GM19467 (cell line): ENCODE data around the gene CARD8.

Source experiments
- ATAC-seq: cut with Tn5 transposase; IDR thresholded peaks from one replicate; pipeline ENCODE4 v1.9.1; 2021; ENCODE audit warnings: mild to moderate bottlenecking, moderate library complexity; ENCODE audit not compliant: unreplicated experiment

The CARD8 gene

DNA sequence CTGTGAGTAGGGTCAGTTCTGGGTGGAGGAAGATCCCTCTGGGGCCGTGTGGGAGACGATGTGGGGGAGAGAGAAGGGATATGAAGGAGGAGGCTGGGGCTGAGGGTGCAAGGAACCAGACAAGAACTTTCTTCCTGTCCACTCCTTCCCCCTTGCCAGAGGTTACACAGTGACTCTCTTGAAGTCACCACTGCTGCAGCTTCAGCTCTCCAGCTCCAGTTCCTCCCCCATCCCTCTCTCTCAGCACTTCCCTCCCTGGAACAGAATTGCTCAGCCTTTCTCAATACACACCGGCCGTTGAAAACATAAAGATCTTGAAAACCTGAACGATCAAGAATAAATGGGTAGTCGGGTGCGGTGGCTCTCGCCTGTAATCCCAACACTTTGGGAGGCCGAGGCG, 80.1 kb downstream of the CARD8 start:
- no peak for ATAC-seq

DNA sequence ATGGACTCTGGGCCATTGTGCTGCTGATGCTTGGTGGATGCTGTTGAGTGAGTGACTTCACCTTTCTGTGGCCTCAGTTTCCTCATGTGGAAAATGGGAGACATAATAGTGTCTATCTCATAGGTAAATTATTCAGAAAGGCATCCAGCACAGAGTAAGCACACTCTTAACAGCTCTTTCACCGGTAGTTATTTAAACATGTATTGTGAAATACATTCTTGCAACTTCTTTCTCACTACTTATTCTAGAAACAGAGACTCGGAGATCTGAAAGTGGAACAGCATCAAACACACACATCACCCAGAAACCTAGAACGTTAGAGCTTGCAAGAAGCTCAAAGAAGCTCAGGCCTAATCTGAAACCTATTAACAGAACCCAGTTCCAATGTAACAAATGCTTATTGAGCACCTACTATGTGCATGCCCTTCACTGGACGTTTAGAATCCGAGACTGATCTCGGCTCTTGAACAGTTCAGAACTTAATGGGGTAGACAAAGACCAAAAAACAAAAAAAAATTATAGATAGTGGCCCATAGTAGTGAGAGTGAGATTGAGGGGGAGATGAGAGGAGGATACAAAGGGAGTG, 81.2 kb downstream of the CARD8 start:
- no peak for ATAC-seq

DNA sequence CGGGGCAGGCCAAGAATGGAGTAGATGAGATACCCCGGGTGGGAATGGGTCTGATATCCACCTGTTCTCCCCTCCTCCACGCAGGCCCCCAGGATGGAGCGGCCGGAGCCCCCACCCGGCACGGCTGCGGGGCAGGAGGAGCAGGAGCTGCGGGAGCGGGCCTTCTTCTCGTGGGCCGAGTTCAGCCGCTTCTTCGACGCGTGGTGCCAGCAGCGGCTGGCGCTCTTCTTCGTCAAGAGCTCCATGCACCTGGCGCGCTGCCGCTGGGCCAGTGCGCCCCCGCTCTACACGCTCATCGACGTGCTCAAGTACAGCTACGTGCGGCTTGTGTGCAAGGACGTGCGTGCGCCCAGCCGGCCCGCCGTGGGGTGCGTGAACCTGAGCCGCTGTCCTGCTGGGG, 84.0 kb downstream of the CARD8 start:
- ATAC-seq = no peak

DNA sequence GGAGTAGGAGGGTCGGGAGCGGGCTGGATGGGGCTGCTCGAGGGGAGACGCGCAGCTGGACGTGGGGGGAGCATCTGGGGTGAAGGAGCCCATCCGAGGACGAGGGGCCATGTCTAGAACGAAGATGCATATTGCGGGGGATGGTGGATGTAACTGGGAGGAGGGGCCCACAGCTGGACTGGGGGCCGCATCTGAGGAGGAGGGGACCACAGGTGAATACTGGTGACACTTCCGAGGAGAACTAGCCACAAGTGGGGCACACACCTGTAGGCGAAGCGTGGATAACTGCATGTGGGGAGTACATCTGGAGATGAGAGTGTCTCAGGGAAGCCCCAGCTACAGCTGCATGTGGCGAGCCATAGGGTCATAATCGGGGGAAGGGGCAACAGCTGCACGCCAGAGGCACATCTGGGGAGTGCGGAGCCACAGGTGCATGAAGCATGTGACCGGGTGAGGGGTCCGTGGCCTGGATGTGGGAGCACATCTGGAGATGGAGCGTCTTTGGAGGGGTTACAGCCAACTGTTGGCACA, 84.8 kb downstream of the CARD8 start:
- no peak for ATAC-seq

DNA sequence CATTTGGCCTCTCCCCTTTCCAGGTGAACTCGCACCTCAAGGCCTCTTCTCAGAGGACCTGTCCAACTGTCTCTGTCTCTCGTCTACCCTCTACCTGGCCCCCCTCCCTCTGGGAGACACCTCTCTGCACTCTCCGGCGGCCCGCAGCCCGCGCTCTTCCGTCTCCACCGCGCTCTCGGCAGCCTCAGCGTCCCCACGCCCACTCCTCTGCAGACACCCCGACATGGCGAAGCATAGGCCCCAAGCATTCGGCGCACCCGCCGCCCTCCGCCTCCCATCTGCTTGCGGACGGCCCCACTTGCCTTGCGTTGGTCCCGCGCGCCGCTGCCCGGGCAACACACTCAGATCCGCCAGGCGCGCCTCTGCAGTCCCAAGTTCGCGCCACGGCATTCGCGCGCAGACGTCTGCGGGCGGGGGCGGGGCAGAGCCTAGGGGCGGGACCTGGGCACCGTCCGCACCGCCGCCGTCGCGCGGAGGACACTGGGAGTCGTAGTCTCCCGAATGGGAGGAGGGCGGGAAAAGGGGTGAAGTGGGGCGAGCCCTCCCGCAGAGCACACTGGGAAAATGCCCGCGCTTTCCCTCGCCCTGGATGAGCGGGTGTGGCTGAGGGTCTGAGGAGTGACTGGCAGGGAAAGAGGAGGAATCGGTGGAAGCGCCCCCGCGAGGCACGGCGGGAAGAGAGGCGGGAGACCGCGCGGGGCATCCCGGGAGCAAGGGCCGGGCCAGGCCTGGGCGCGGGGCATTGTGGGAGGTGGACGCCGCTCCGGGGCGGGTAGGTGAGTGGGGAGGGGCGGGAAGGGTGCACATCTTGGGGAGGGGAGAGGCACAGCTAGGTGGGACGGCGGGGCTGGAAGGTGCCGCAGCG, 85.5 kb downstream of the CARD8 start, which contains the start of the genes LIG1 and ZSWIM9:
LIG1 (minus strand) TSS at position 406 of the 865 bp plus-strand sequence. CDS start 4,778 bp downstream, outside the sequence.
ZSWIM9 (plus strand) TSS at position 742 of the 865 bp plus-strand sequence. CDS start 1,123 bp downstream, outside the sequence.
- ATAC-seq = peak; percentile 86

DNA sequence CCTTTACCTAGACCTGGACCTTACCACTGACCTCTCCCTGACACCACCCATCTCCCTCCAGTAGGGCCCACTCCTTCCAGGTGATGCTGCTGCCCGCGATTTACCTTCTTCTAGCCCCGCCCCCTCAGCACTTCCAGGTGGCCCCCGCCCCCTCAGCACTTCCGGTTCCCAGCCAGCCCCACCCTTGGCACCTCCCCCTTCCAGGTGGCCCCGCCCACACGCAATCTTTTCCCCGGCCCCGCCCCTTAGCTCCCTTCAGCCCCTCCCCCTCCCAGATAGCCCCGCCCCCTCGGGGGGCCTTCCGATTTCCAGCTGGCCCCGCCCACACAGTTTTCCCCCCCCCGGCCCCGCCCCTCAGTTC, 86.2 kb downstream of the CARD8 start:
- ATAC-seq = no peak

DNA sequence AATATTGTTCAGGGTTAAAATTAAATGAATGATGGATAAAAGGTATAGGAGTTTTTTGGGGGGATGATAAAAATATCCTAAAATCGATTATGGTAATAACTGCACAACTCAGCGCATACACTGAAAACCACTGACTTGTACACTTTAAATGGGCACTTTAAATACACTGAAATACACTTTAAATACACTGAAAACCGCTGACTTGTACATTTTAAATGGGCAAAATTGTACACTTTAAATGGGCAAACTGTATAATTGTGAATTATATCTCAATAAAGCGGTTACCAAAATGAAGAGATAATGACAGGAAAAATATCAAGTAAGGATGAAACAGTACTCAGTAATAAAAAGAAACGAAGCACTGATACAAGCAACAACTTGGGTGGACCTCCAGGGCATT, 87.0 kb downstream of the CARD8 start:
- ATAC-seq = no peak

DNA sequence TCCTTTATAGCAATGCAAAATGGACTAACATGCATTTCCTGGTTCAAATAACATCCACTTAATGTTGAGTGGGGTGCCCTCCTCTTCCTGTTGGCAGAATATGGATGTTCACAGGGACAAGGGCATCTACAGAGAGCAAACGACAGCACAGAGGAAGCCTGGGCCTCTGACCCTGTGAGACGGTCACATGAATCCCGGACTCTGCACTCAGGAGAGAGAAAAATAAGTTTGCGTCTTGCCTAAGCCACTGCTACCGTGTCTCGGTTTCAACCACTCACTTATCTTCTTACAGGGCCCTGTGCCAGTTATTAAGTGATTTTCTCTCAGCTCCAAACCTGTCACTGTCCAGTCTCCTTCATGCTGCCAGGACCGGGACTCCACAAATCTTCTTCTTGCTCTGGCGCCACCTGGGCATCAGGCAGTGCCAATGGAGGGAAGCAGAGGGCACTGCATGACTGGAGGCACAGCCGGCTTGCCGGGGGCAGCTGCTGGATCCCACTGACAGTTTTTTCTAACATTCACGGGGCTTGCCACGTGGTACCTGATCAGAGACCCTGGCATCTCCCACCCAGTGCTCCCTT, 97.4 kb downstream of the CARD8 start:
- ATAC-seq = no peak
